ENCODE measurements around the gene GRIN3B.

GRIN3B gene

GRCh38 chr19:986083-986482, 14.1 kb upstream of the GRIN3B start:
- no peak for DNase-seq
- Histone ChIP-seq H4K5ac (ENCODE audit: low read length) (no peak overlapping the region), H3K27me3 (ENCODE audit: insufficient read depth, low read length, poor library complexity) (no peaks in the 10 kb centered on the region), H3K4me2 (ENCODE audit: low read length) (no peak overlapping the region), H2BK5ac (ENCODE audit: low read length) (no peak overlapping the region), H3K4me1 (ENCODE audit: control insufficient read depth, low read depth, low read length) (peaks cover 2% of the 10 kb centered on the region), H3K79me1 (ENCODE audit: low read length) (peaks cover 6% of the 10 kb centered on the region), H3K23ac (ENCODE audit: low read length) (no peak overlapping the region), H2BK15ac (replicated peaks; ENCODE audit: low read depth) (no peak overlapping the region), H3K56ac (ENCODE audit: low read length) (no peak overlapping the region), H3K36me3 (ENCODE audit: control insufficient read depth, insufficient read depth, low read length) (peaks cover 8% of the 10 kb centered on the region), H3K4me3 (ENCODE audit: low read length) (no peak overlapping the region), H3K27ac (ENCODE audit: low read depth, low read length) (no peak overlapping the region), H3K4ac (ENCODE audit: low read depth, low read length) (no peak overlapping the region), H3K79me2 (ENCODE audit: control insufficient read depth, insufficient read depth, low read length) (peaks cover 11% of the 10 kb centered on the region), H4K8ac (ENCODE audit: low read depth, low read length) (no peak overlapping the region), H2BK120ac (ENCODE audit: low read depth, low read length) (no peak overlapping the region), H2AK5ac (ENCODE audit: low read length) (no peak overlapping the region), H3K9ac (ENCODE audit: low read length) (no peak overlapping the region), H3K18ac (ENCODE audit: low read length) (no peak overlapping the region)
- WGBS (ENCODE audit: extremely low coverage, insufficient coverage, low lambda C conversion rate), result no CpG with 5 or more reads among the region's 14 CpGs

GRCh38 chr19:988081-988480, 12.1 kb upstream of the GRIN3B start:
- Histone ChIP-seq H4K5ac (ENCODE audit: low read length) (no peak overlapping the region), H2BK5ac (ENCODE audit: low read length) (no peak overlapping the region), H3K9ac (ENCODE audit: low read length) (no peak overlapping the region), H3K4ac (ENCODE audit: low read depth, low read length) (no peak overlapping the region), H3K4me1 (ENCODE audit: control insufficient read depth, low read depth, low read length) (peaks cover 2% of the 10 kb centered on the region), H3K27ac (ENCODE audit: low read depth, low read length) (no peak overlapping the region), H3K56ac (ENCODE audit: low read length) (no peak overlapping the region), H3K27me3 (ENCODE audit: insufficient read depth, low read length, poor library complexity) (no peaks in the 10 kb centered on the region), H3K23ac (ENCODE audit: low read length) (no peak overlapping the region), H3K4me2 (ENCODE audit: low read length) (no peak overlapping the region), H3K79me1 (ENCODE audit: low read length) (peaks cover 6% of the 10 kb centered on the region), H2AK5ac (ENCODE audit: low read length) (no peak overlapping the region), H4K8ac (ENCODE audit: low read depth, low read length) (no peak overlapping the region), H3K4me3 (ENCODE audit: low read length) (no peak overlapping the region), H3K79me2 (ENCODE audit: control insufficient read depth, insufficient read depth, low read length) (peaks cover 11% of the 10 kb centered on the region), H2BK15ac (replicated peaks; ENCODE audit: low read depth) (no peak overlapping the region), H2BK120ac (ENCODE audit: low read depth, low read length) (no peak overlapping the region), H3K18ac (ENCODE audit: low read length) (no peak overlapping the region), H3K36me3 (ENCODE audit: control insufficient read depth, insufficient read depth, low read length) (peaks cover 8% of the 10 kb centered on the region)
- no peak for DNase-seq
- no CpG with 5 or more reads among the region's 14 CpGs for WGBS (ENCODE audit: extremely low coverage, insufficient coverage, low lambda C conversion rate)

GRCh38 chr19:988510-988909, 11.7 kb upstream of the GRIN3B start:
- peaks cover 11% of the 10 kb centered on the region for H3K79me2 ChIP-seq (ENCODE audit: control insufficient read depth, insufficient read depth, low read length)
- peaks cover 6% of the 10 kb centered on the region for H3K79me1 ChIP-seq (ENCODE audit: low read length)
- DNase-seq, result no peak
- peaks cover 2% of the 10 kb centered on the region for H3K4me1 ChIP-seq (ENCODE audit: control insufficient read depth, low read depth, low read length)
- no peak overlapping the region for H2BK120ac ChIP-seq (ENCODE audit: low read depth, low read length)
- no peak overlapping the region for H2BK15ac ChIP-seq (replicated peaks; ENCODE audit: low read depth)
- no peak overlapping the region for H3K18ac ChIP-seq (ENCODE audit: low read length)
- H3K27ac ChIP-seq (ENCODE audit: low read depth, low read length), result no peak overlapping the region
- no peak overlapping the region for H3K9ac ChIP-seq (ENCODE audit: low read length)
- H2BK5ac ChIP-seq (ENCODE audit: low read length), result no peak overlapping the region
- H4K5ac ChIP-seq (ENCODE audit: low read length), result no peak overlapping the region
- no peak overlapping the region for H3K4me3 ChIP-seq (ENCODE audit: low read length)
- H3K4ac ChIP-seq (ENCODE audit: low read depth, low read length), result no peak overlapping the region
- H3K27me3 ChIP-seq (ENCODE audit: insufficient read depth, low read length, poor library complexity), result no peaks in the 10 kb centered on the region
- no peak overlapping the region for H4K8ac ChIP-seq (ENCODE audit: low read depth, low read length)
- H2AK5ac ChIP-seq (ENCODE audit: low read length), result no peak overlapping the region
- H3K4me2 ChIP-seq (ENCODE audit: low read length), result no peak overlapping the region
- H3K56ac ChIP-seq (ENCODE audit: low read length), result no peak overlapping the region
- H3K23ac ChIP-seq (ENCODE audit: low read length), result no peak overlapping the region
- WGBS (ENCODE audit: extremely low coverage, insufficient coverage, low lambda C conversion rate), result no CpG with 5 or more reads among the region's 15 CpGs
- peaks cover 8% of the 10 kb centered on the region for H3K36me3 ChIP-seq (ENCODE audit: control insufficient read depth, insufficient read depth, low read length)

GRCh38 chr19:989381-990081, 10.7 kb upstream of the GRIN3B start:
- no peak overlapping the region for H3K4ac ChIP-seq (ENCODE audit: low read depth, low read length)
- no peak overlapping the region for H2AK5ac ChIP-seq (ENCODE audit: low read length)
- H3K9ac ChIP-seq (ENCODE audit: low read length), result no peak overlapping the region
- no peak overlapping the region for H3K4me2 ChIP-seq (ENCODE audit: low read length)
- peaks cover 11% of the 10 kb centered on the region for H3K79me2 ChIP-seq (ENCODE audit: control insufficient read depth, insufficient read depth, low read length)
- no peak overlapping the region for H3K4me3 ChIP-seq (ENCODE audit: low read length)
- no peak overlapping the region for H3K27ac ChIP-seq (ENCODE audit: low read depth, low read length)
- no peak for DNase-seq
- no peak overlapping the region for H2BK120ac ChIP-seq (ENCODE audit: low read depth, low read length)
- no peak overlapping the region for H2BK15ac ChIP-seq (replicated peaks; ENCODE audit: low read depth)
- H4K8ac ChIP-seq (ENCODE audit: low read depth, low read length), result no peak overlapping the region
- H4K5ac ChIP-seq (ENCODE audit: low read length), result no peak overlapping the region
- no peak overlapping the region for H2BK5ac ChIP-seq (ENCODE audit: low read length)
- no peak overlapping the region for H3K23ac ChIP-seq (ENCODE audit: low read length)
- peaks cover 6% of the 10 kb centered on the region for H3K79me1 ChIP-seq (ENCODE audit: low read length)
- H3K18ac ChIP-seq (ENCODE audit: low read length), result no peak overlapping the region
- H3K36me3 ChIP-seq (ENCODE audit: control insufficient read depth, insufficient read depth, low read length), result peaks cover 8% of the 10 kb centered on the region
- no peaks in the 10 kb centered on the region for H3K27me3 ChIP-seq (ENCODE audit: insufficient read depth, low read length, poor library complexity)
- H3K56ac ChIP-seq (ENCODE audit: low read length), result no peak overlapping the region
- H3K4me1 ChIP-seq (ENCODE audit: control insufficient read depth, low read depth, low read length), result peaks cover 2% of the 10 kb centered on the region
- WGBS (ENCODE audit: extremely low coverage, insufficient coverage, low lambda C conversion rate), result no CpG with 5 or more reads among the region's 25 CpGs

GRCh38 chr19:990119-990571, 10.1 kb upstream of the GRIN3B start:
- H3K4me1 ChIP-seq (ENCODE audit: control insufficient read depth, low read depth, low read length), result no peaks in the 10 kb centered on the region
- H3K56ac ChIP-seq (ENCODE audit: low read length), result no peak overlapping the region
- H3K23ac ChIP-seq (ENCODE audit: low read length), result no peak overlapping the region
- H4K8ac ChIP-seq (ENCODE audit: low read depth, low read length), result no peak overlapping the region
- H3K4me2 ChIP-seq (ENCODE audit: low read length), result no peak overlapping the region
- no peak overlapping the region for H3K9ac ChIP-seq (ENCODE audit: low read length)
- H2AK5ac ChIP-seq (ENCODE audit: low read length), result no peak overlapping the region
- WGBS (ENCODE audit: extremely low coverage, insufficient coverage, low lambda C conversion rate), result no CpG with 5 or more reads among the region's 27 CpGs
- peaks cover 3% of the 10 kb centered on the region for H3K79me1 ChIP-seq (ENCODE audit: low read length)
- no peak overlapping the region for H3K4me3 ChIP-seq (ENCODE audit: low read length)
- H4K5ac ChIP-seq (ENCODE audit: low read length), result no peak overlapping the region
- no peak overlapping the region for H2BK15ac ChIP-seq (replicated peaks; ENCODE audit: low read depth)
- no peak overlapping the region for H3K4ac ChIP-seq (ENCODE audit: low read depth, low read length)
- H3K27ac ChIP-seq (ENCODE audit: low read depth, low read length), result no peak overlapping the region
- no peaks in the 10 kb centered on the region for H3K27me3 ChIP-seq (ENCODE audit: insufficient read depth, low read length, poor library complexity)
- DNase-seq, result peak; percentile 42
- H3K36me3 ChIP-seq (ENCODE audit: control insufficient read depth, insufficient read depth, low read length), result peaks cover 8% of the 10 kb centered on the region
- H2BK120ac ChIP-seq (ENCODE audit: low read depth, low read length), result no peak overlapping the region
- no peak overlapping the region for H2BK5ac ChIP-seq (ENCODE audit: low read length)
- H3K18ac ChIP-seq (ENCODE audit: low read length), result no peak overlapping the region
- peaks cover 6% of the 10 kb centered on the region for H3K79me2 ChIP-seq (ENCODE audit: control insufficient read depth, insufficient read depth, low read length)

GRCh38 chr19:990746-991145, 9.5 kb upstream of the GRIN3B start:
- Histone ChIP-seq H2AK5ac (ENCODE audit: low read length) (no peak overlapping the region), H3K79me1 (ENCODE audit: low read length) (peaks cover 3% of the 10 kb centered on the region), H4K8ac (ENCODE audit: low read depth, low read length) (no peak overlapping the region), H3K27me3 (ENCODE audit: insufficient read depth, low read length, poor library complexity) (no peaks in the 10 kb centered on the region), H2BK5ac (ENCODE audit: low read length) (no peak overlapping the region), H2BK15ac (replicated peaks; ENCODE audit: low read depth) (no peak overlapping the region), H3K4me3 (ENCODE audit: low read length) (no peak overlapping the region), H3K56ac (ENCODE audit: low read length) (no peak overlapping the region), H3K4me2 (ENCODE audit: low read length) (no peak overlapping the region), H2BK120ac (ENCODE audit: low read depth, low read length) (no peak overlapping the region), H3K18ac (ENCODE audit: low read length) (no peak overlapping the region), H3K4me1 (ENCODE audit: control insufficient read depth, low read depth, low read length) (no peaks in the 10 kb centered on the region), H3K36me3 (ENCODE audit: control insufficient read depth, insufficient read depth, low read length) (peaks cover 8% of the 10 kb centered on the region), H3K79me2 (ENCODE audit: control insufficient read depth, insufficient read depth, low read length) (peaks cover 2% of the 10 kb centered on the region), H3K4ac (ENCODE audit: low read depth, low read length) (no peak overlapping the region), H3K9ac (ENCODE audit: low read length) (no peak overlapping the region), H4K5ac (ENCODE audit: low read length) (no peak overlapping the region), H3K27ac (ENCODE audit: low read depth, low read length) (no peak overlapping the region), H3K23ac (ENCODE audit: low read length) (no peak overlapping the region)
- WGBS (ENCODE audit: extremely low coverage, insufficient coverage, low lambda C conversion rate), result no CpG with 5 or more reads among the region's 23 CpGs
- DNase-seq, result no peak

All from mesendoderm (in vitro differentiated cells).